GM19438 (cell line): ENCODE data around the gene CNEP1R1.

Experiments
- ATAC-seq: cut with Tn5 transposase; IDR thresholded peaks from one replicate; pipeline ENCODE4 v1.9.1; 2021; ENCODE audit warnings: low read depth; ENCODE audit not compliant: unreplicated experiment

CNEP1R1 gene

DNA sequence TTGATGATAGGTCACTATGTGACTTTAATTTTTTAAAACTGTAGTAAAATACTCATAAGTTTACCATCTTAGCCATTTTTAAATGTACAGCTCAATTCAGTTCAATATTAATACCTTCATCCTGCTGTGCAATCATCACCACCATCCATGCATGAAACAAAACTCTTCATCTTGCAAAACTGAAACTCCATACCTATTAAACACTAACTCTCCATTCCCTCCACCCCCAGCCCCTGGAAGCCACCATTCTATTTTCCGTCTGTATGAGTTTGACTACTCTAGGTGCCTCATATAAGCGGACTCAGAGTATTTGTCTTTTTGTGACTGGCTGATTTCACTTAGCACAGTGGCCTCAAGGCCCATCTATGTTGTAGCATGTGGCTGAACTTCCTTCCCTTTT is 9.4 kb upstream of the CNEP1R1 start:
- ATAC-seq = no peak

DNA sequence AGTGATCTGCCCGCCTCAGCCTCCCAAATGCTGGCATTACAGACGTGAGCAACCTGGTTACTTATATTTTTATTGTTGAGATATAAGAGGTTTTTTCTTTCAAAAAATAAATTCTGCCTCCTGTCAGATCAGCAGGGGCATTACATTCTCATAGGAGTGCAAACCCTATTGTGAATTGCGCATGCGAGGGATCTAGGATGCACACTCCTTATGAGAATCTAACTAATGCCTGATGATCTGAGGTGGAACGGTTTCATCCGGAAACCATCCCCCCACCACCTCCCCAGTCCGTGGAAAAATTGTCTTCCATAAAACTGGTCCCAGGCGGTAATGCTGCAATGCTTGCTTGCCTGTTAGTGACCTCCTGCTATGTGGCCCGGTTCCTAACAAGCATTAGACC is 7.5 kb upstream of the CNEP1R1 start:
- no peak for ATAC-seq

DNA sequence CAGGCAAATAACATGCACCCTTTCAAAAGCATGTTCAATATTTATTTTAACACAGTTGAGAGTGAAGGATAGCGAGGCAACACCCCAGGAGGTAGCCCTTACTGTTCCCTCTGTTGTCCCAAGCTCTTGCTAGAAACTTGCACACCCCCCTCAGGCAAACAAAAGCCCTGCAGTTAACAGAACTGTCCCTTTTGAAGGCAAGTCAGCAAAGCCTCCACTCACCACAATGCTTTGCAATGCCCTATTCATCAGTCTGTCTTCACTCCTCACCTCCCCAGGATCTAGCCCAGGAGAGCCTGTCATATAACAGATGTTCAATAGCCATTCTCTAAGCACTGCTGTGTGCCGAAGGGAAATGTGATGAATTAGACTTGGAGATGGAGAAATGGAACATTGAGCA is 3.5 kb upstream of the CNEP1R1 start:
- no peak for ATAC-seq

DNA sequence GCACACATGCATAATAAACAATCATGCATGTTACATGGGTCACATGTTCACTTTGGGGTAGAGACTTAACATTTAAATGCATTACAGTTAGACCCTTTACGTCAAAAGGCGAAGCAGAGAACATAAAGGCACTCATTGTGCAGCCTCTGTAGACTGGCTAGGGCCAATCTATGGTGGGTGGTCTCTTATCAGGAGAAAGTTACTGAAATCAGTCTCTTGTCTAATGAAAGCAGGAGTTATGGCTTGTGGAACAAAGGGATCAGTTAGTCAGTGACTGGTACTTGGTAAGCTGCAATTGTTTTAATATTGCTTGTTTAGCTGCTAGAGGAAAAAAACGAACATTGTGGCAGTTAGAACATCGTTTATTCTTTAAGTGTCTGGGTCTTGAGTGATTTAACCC is 1.4 kb upstream of the CNEP1R1 start:
- ATAC-seq = no peak

DNA sequence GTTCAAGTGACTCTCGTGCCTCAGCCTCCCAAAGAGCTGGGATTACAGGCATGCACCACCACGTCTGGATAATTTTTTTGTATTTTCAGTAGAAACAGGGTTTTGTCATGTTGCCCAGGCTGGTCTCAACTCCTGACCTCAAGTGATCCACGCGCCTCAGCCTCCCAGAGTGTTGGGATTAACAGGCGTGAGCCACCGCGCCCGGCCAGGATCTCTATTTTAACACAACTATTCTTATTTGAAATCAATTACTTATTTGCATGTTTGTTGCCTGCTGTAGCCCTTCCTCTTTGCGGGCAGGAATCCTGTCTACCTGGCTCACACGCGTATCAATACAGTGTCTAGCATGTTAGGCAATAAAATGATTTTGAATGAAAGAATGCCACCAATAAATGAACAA is 818 bp upstream of the CNEP1R1 start:
- ATAC-seq = no peak

DNA sequence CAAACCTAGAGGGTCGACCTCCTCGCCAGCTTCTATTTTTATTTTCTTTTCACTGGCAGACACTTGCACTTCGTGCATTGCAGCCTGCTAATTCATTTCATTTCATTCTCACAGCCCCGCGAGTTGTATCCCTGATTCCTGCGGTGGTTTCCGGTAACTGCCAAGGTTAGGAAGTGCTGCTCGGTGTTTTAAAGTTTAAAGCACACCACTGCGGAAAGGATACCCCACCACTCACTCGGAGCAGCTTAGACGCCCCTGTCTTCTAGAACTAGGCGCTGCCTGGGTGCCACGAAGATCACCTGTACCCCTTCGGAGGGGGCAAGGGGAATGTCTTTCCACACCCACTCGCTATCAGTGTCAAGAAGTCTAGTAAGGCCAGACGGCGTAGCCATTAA is 509 bp downstream of the CNEP1R1 start:
- peak; percentile 13 for ATAC-seq

DNA sequence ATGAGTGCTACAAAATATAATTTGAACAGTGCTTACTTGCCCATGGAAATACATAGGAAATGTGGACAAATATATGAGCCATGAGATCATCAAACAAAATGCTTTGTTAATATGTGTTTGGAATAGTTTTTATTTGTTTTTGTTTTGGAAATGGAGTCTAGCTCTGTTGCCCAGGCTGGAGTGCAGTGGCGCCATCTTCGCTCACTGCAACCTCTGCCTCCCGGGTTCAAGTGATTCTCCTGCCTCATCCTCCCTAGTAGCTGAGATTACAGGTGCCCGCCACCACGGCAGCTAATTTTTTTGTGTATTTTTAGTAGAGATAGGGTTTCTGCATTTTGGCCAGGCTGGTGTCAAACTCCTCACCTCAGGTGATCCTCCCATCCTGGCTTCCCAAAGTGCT is 2.8 kb downstream of the CNEP1R1 start:
- no peak for ATAC-seq

DNA sequence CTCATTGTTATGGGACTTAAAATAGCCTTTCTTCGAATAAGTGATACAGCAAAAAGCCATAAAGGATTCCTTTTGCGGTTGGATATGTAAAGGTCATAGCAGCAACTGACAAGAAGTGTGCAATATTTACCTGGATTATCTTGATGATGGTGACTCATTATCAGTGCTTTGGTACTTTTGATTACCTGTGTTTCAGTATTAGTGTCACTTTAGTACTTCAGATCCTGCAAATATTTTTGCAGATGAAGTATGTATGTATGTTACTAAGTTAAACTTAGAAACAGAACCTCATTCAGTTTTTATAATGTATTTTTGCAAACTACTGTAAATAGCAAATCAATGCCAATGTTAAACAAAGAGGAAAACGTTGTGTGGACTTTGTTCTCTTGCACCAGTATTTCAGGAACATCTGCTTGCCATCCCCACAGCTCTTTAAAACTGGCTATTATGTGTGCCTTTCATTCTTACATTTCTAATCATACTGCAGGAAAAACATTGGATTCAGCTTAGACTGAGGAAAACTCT is 10.5 kb downstream of the CNEP1R1 start:
- ATAC-seq = no peak

DNA sequence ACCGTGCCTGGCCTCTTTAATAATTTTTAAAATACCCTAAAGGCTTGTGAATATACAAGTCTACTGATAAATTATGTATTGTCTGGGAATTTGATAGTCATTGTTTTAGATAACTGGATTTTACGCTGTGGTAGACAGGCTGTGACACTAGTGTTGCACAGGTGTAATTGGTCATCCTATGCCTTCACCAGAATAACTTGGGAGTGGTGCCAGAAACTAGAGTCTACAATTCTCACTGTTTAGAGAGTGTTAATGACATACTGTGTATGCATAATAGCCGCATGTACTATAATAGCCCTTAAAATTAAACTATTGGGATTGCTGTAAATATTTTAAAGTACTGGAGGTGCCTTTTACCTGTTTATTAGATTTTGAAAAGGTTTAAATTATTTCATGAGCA is 11.4 kb downstream of the CNEP1R1 start:
- no peak for ATAC-seq

DNA sequence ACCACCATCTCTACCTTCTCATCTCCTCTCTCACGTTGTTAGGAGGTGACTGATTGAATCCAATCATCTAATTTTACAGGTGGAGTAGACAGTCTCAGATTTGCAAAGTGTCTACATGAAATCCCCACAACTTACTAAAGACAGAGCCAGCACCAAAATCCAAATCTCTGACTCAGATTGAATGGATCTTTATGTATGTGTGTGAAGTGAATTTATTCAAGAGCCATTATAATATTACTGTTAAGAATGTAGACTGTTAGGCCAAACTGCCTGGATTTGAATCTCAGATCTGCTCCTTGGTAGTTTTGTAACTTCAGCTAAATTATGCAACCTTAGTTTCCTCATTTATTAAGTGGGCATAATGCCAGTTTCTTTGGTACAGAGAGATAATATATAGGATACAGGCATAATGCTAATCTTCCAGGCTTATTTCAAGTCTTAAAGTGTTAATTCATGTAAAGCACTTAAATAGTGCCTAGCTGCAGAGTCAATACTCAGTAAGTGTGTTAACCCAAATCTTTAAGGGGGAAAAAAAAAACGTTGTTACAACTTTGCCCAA is 12.7 kb downstream of the CNEP1R1 start:
- no peak for ATAC-seq

DNA sequence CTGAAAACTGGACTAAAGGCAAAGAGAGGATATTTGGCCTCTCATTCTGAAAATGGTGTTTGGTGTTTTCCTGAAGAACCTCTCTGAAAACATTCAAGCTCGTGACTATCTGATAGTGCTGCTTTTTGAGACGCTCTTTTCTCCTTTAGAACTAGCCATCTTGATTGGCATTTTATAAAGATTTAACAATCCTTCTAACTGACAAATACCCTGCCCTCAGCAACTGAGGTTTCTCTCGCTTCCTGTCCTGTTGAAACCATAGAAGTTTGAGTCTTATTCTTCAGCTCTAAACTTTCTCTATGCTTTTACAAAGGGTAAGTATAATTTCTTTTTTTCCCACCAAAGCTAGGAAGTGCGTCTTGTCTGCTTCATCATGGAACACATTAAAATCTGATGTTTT is 13.3 kb downstream of the CNEP1R1 start:
- ATAC-seq = no peak

DNA sequence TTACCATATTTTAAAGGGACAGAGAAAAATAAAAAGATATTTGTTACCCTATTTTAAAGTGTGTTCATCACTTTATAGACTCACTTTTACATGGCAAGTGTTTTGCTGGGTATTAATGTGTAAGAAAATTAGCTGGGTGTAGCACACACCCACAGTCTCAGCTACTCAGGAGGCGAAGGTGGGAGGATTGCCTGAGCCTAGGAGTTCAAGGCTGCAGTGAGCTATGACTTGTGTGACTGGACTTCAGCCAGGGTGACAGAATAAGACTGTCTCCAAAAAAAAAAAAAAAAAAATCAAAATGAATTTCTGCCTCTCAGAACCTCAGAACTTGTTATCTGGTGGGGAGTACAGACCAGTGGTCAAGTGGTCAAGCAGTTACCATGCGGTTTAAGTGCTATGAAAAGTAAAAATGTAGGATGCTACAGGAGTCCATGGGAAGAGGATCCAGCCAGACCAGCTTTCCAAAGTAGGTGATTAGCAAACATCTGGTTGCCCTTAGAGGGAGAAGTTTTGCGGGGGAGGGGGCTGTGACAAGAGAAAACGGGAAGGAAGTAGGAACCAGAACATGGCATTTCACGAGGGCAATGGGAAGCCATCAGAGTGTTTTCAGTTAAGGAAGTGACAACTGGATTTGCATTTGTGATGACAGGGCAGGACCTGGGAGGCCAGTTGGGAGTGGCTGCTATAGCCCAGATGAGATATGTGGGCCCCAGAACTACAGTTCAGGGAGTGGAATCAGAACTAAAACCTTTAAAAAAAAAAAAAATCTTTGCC is 13.9 kb downstream of the CNEP1R1 start:
- no peak for ATAC-seq

DNA sequence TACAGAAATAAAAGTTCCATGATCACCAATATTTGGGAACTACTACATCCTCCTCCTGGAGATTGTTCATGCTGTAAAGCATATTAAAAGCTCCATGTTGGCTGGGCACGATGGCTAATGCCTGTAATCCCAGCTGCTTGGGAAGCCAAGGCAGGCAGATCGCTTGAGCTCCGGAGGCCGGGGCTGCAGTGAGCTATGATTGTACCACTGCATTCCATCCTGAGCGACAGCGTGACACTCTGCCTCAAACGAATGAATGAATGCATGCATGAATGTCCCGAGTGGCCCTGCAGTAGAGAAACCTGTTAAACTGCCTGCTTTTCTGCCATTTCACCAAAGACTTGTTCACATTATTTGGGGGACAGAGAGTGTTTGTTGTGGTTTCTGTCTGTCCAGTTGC is 15.0 kb downstream of the CNEP1R1 start:
- ATAC-seq = no peak

DNA sequence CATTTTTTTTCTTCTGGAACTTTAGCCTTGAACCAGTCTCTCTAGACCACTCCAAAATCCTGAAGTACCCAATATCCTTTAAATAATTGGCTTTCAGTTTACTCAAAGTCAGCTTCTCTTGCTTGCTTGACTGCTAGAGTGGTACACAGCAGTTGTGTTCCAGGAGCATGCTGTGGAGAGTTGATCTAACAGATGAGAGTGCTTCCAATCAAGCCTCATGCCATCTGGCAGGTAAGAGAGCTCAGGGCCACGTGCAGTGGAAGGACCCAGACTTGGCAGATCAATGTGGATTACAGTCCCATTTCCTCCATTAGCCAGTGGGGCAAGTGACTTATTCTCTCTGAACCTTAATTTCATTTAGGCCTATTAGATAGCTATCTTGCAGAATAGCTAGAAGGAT is 15.7 kb downstream of the CNEP1R1 start:
- no peak for ATAC-seq

DNA sequence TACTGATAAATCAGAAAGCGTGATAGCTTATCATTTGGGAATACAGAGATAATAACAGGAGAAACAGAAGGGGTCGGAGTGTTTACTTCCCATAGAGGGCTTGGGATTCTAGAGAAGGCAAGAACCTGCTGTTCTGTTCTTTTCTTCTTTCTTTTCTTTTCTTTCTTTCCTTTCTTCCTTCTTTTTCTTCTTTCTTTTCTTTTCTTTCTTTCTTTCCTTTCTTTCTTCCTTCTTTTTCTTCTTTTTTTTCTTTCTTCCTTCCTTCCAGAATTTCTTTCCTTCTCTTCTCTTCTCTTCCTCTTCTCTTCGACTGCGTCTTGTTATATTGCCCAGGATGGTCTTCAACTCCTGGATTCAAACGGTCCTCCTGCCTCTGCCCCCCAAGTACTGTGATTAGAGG is 18.3 kb downstream of the CNEP1R1 start:
- no peak for ATAC-seq

DNA sequence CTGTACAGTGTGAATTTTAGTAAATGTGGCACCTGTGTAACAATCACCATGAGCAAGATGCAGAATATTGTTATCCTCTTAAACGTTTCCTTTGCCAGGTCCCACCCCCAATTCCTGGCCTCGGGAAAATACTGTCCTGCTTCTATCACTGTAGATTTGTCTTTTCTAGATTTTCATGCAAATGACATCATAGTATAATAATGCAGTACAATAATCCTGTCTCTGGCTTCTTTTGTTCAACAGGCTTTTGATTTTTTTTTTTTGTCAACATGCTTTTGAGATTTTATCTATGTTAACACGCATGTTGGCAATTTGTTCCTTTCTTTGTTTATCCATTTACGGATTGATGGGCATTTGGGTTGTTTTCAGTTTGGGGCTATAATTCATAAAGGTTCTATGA is 20.4 kb downstream of the CNEP1R1 start:
- ATAC-seq = no peak

DNA sequence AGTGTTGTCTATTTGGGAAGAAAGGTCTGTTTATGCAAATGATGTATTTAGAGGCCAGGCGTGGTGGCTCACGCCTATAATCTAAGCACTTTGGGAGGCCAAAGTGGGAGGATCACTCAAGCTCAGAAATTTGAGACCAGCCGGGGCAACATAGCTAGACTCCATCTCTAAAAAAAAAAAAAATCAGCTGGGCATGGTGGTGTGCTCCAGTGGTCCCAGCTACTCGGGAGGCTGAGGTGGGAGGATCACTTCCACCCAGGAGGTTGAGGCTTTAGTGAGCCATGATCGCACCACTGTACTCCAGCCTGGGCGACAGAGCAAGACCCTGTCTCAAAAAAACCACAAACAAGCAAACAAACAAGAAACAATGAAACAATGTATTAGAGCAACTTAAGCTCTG is 21.8 kb downstream of the CNEP1R1 start:
- no peak for ATAC-seq

DNA sequence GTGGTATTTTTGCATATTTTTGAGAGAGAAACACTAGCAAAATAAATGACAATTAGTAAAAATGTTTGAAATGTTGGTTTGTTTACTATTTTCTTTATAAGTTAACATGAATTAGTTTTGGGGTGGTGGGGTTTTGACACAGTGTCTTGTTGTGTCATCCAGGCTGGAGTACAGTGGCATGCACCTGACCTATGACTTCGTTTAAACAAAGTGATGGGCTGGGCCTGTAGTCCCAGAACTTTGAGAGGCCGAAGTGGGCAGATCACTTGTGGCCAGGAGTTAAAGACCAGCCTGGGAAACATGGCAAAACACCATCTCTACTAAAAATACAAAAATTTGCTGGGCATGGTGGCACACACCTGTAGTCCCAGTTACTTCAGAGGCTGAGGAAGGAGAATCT is 22.8 kb downstream of the CNEP1R1 start:
- ATAC-seq = no peak

DNA sequence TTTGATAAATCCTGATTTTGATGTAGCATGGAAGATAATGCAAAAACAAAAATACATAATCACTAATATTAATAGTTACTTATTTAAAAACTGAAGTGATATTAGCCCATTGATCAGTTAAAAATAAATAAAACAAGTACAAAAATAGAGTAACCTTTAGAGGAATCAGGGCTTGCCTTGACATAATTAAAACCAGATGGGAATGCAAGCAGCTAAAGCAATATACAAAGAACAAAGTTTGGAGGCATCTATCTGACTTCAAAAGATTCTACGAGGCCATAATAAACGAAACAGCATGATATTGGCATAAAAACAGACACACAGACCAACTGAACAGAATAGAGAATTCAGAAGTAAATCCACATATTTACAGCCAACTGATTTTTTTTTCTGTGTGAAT is 25.8 kb downstream of the CNEP1R1 start:
- ATAC-seq = no peak

DNA sequence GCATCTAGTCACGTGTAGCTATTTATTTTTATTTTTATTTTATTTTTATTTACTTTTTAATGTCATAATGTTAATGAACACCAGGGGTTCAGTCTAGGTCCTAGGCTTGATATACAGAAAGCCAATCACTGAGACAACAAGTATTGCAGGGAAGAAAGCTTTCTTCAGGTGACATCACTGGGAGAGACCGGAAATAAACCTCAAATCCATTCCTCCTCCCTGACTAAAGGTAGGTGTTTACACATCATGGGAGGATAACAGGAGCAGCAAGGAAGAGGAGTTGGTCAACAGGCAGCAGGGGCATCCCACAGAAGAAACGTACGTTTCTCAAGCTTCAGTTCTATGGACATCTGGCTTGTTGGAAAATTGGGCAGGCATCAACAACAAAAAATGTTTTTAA is 31.2 kb downstream of the CNEP1R1 start:
- no peak for ATAC-seq

DNA sequence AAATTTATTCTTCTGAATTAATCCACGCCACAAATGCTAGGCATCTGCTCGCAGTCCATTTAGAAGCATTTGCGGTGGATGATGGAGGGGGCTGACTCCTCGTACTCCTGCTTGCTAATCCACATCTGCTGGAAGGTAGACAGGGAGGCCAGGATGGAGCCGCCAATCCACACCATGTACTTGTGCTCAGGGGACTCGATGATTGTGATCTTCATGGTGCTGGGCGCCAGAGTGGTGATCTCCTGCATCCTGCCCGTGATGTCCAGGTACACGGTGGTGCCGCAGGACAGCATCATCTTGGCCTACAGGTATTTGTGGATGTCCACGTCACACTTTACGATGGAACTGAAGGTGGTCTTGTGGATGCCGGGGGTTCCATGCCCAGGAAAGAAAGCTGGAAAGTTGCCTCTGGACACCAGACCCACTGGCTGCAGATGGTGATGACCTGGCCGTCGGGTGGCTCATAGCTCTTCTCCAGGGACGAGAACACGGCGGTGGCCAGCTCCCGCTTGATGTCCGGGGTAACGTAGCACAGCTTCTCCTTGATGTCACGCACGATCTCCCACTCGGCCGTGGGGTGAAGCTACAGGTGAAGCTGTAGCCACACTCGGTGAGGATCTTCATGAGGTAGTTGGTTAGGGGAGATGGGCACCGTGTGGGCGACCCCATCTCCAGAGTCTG is 33.2 kb downstream of the CNEP1R1 start:
- no peak for ATAC-seq

DNA sequence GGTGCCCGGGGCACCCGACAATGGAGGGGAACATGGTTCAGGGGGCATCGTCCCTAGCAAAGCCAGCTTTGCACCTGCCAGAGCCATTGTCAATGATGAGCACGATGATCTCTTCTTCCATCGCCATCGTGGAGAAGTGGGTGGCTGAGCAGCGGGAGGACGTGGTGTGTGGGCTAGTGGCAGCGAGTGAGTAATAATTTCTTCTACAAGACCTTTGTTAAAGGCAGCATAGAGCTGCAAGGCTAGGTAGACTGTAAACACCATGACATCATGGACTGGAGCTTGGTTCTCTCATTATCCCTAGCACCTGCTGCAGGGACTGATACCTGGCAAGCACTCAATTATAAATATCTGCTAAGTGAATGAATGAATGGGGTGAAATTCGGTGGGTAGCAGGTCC is 34.1 kb downstream of the CNEP1R1 start:
- no peak for ATAC-seq
